ENCODE measurements around the gene MGP.

The MGP gene

DNA sequence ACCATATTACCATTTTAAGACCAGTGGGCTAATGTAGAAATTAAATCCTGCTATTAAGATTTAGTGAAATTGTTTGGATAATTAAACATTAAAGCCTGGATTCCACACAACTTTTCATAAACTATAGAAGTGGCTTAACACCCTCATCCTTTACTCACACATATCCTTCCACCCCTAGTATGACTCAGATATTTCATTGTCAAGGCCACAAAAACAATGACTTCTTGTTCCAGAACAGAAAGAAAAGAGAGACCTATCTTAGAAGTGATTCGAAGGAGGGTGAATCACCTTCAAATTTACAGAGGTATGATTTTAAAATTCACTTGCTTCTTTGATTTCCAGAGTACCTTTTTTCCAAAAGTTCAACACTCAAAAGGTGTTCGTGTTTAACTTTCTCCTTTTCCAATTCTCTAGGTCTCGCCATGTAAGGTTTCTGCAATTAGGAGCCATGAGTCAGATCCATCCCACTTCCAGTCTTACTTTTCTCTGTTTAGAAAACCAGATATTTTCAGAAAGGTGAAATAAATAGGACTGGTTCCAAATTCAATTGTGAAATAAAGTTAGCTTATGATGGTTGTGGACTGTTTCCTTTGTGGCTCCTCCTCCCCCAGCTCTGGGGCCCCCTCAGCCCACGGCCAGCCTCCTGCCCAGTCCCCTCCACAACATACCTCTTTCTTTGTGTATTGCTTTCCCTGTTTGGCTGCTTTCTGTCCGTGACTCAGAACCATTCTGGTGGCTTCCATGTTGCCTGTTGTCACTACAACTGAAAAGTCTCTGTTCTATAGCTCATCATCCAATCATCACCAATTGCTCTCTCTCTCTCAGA, 24.6 kb upstream of the MGP start:
- peaks cover 49% of the 10 kb centered on the region for H3K36me3 ChIP-seq
- H3K27me3 ChIP-seq, result no peaks in the 10 kb centered on the region
- TF ChIP-seq, protein P1, sequence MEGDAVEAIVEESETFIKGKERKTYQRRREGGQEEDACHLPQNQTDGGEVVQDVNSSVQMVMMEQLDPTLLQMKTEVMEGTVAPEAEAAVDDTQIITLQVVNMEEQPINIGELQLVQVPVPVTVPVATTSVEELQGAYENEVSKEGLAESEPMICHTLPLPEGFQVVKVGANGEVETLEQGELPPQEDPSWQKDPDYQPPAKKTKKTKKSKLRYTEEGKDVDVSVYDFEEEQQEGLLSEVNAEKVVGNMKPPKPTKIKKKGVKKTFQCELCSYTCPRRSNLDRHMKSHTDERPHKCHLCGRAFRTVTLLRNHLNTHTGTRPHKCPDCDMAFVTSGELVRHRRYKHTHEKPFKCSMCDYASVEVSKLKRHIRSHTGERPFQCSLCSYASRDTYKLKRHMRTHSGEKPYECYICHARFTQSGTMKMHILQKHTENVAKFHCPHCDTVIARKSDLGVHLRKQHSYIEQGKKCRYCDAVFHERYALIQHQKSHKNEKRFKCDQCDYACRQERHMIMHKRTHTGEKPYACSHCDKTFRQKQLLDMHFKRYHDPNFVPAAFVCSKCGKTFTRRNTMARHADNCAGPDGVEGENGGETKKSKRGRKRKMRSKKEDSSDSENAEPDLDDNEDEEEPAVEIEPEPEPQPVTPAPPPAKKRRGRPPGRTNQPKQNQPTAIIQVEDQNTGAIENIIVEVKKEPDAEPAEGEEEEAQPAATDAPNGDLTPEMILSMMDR (IDR thresholded peaks at IDR 0.05), result no peak
- H3K27ac ChIP-seq, result no peak overlapping the region
- H3K9me3 ChIP-seq, result no peaks in the 10 kb centered on the region
- no peak overlapping the region for H3K4me3 ChIP-seq (ENCODE audit: low read depth in 1 of 2, low read length in 1 of 2)
- no peaks in the 10 kb centered on the region for H3K4me1 ChIP-seq (ENCODE audit: control insufficient read depth in 1 of 2, insufficient read depth in 1 of 2, low read depth in 1 of 2, low read length in 1 of 2)

- Histone ChIP-seq H3K36me3 (peaks cover 25% of the 10 kb centered on the region), H3K27ac (no peak overlapping the region), H3K27me3 (no peaks in the 10 kb centered on the region), H3K4me3 (ENCODE audit: low read depth in 1 of 2, low read length in 1 of 2) (no peak overlapping the region), H3K9me3 (no peaks in the 10 kb centered on the region), H3K4me1 (ENCODE audit: control insufficient read depth in 1 of 2, insufficient read depth in 1 of 2, low read depth in 1 of 2, low read length in 1 of 2) (no peaks in the 10 kb centered on the region)
- TF ChIP-seq, protein P1 (IDR thresholded peaks at IDR 0.05), result no peak
These were observed 22.3 kb upstream of the MGP start for GRCh38 chr12:14907953-14908352.

- H3K4me3 ChIP-seq (ENCODE audit: low read depth in 1 of 2, low read length in 1 of 2), result no peak overlapping the region
- peaks cover 17% of the 10 kb centered on the region for H3K36me3 ChIP-seq
- H3K9me3 ChIP-seq, result no peaks in the 10 kb centered on the region
- H3K4me1 ChIP-seq (ENCODE audit: control insufficient read depth in 1 of 2, insufficient read depth in 1 of 2, low read depth in 1 of 2, low read length in 1 of 2), result no peaks in the 10 kb centered on the region
- TF ChIP-seq, protein P1 (IDR thresholded peaks at IDR 0.05), result no peak
- no peaks in the 10 kb centered on the region for H3K27me3 ChIP-seq
- no peak overlapping the region for H3K27ac ChIP-seq
These were observed 20.5 kb upstream of the MGP start for GRCh38 chr12:14906114-14906513.

DNA sequence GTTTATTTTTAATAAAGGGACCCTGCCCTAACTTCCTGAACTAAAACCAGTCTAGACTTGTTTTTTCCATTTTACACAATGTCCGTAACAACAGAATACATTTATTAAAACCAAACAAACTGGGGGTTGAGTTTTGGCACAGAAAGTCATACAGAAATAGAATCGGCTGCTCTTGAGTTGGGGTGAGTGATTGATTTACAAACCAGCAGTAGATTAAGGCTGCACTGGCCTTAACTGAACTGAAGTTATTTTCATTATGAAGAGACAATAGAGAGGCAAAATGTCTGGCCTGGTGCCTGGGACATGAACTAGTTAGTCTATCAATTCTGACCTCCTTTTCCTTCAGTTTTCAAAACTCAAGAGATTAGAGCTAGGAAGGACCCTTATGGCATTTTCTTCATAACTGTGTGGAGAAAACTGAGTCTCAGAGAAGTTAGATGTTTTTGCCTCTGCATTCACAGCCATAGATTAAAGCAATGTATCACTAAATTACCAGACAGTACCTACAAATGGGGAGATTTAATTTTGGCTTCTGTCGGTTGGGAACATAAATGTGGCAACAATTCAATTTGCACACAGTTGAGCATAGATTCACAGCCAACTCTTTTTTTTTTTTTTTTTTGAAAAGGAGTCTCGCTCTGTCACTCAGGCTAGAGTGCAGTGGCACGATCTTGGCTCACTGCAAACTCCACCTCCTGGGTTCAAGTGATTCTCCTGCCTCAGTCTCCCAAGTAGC, 19.8 kb upstream of the MGP start:
- TF ChIP-seq, protein P1 (IDR thresholded peaks at IDR 0.05), result no peak
- Histone ChIP-seq H3K4me1 (ENCODE audit: control insufficient read depth in 1 of 2, insufficient read depth in 1 of 2, low read depth in 1 of 2, low read length in 1 of 2) (no peaks in the 10 kb centered on the region), H3K4me3 (ENCODE audit: low read depth in 1 of 2, low read length in 1 of 2) (no peak overlapping the region), H3K36me3 (peaks cover 14% of the 10 kb centered on the region), H3K9me3 (no peaks in the 10 kb centered on the region), H3K27ac (no peak overlapping the region), H3K27me3 (no peaks in the 10 kb centered on the region)

GRCh38 chr12:14904854-14905253, 19.2 kb upstream of the MGP start:
- Histone ChIP-seq H3K9me3 (no peaks in the 10 kb centered on the region), H3K27ac (no peak overlapping the region), H3K4me3 (ENCODE audit: low read depth in 1 of 2, low read length in 1 of 2) (no peak overlapping the region), H3K36me3 (peaks cover 14% of the 10 kb centered on the region), H3K27me3 (no peaks in the 10 kb centered on the region), H3K4me1 (ENCODE audit: control insufficient read depth in 1 of 2, insufficient read depth in 1 of 2, low read depth in 1 of 2, low read length in 1 of 2) (no peaks in the 10 kb centered on the region)
- TF ChIP-seq, protein P1 (IDR thresholded peaks at IDR 0.05), result no peak

Measured in neutrophil (primary cell).